ENCODE data around the gene P4HB.
"Not testable (repeated sequence)": the region's sequence is repeated elsewhere in the genome, so short reads cannot be mapped to it uniquely, and the experiment has no call there.

P4HB gene

DNA sequence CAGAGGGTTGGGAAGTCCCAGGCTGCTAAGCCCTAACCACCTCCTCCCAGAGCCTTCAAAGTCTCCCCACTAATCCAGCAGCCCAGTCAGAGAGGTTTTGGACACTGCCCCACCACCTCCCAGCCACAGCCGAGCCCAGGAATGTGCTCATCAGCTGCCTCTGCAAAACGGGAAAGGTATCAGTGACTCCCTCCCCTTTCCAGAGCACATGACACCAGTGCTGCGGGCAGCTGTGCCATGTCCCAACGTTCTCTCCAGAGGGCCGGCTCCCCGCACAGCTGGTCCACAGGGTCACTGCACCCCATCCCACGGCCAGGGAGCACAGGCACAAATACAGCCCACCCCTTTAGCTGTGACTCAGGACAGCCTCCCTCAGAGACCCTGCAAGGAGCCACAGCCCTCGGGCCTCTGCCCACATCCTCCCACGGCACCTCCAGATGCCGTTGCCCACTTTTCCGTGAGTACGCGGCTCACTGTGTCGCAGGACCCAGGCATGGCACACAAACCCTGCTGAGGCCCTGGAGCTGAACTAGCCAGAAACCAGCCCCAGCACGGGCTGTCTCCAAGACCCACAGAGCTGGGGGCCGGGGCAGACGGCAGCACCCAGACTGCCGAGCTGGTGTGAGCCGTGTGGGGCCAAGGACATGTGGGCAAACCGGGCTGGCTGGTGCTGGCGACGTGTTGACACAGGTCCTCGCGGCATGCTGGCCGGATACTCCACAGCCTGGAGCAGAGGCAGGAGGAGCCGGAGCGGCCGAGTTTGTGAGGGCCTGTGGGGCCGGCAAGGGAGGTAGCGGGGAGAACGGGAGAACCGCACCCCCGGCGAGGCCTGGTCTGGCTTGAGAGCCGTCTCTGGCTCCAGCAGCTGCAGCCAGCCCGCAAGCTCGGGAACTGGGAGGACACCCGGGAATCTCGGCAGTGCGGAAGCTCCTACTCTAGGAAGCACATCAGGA is 19.2 kb downstream of the P4HB start:
- Histone ChIP-seq H3K27me3 (no peaks in the 10 kb centered on the region), H3K4me3 (ENCODE audit: low read depth in 1 of 2, low read length in 1 of 2) (peak overlapping the region in 1 of 2 experiments; percentile 24), H3K36me3 (peaks cover 41% of the 10 kb centered on the region), H3K4me1 (ENCODE audit: control insufficient read depth in 1 of 2, insufficient read depth in 1 of 2, low read depth in 1 of 2, low read length in 1 of 2) (peaks cover 52 to 64% of the 10 kb centered on the region in 2 experiments), H3K9me3 (no peaks in the 10 kb centered on the region), H3K27ac (peak overlapping the region; percentile 47)
- TF ChIP-seq, protein P1, sequence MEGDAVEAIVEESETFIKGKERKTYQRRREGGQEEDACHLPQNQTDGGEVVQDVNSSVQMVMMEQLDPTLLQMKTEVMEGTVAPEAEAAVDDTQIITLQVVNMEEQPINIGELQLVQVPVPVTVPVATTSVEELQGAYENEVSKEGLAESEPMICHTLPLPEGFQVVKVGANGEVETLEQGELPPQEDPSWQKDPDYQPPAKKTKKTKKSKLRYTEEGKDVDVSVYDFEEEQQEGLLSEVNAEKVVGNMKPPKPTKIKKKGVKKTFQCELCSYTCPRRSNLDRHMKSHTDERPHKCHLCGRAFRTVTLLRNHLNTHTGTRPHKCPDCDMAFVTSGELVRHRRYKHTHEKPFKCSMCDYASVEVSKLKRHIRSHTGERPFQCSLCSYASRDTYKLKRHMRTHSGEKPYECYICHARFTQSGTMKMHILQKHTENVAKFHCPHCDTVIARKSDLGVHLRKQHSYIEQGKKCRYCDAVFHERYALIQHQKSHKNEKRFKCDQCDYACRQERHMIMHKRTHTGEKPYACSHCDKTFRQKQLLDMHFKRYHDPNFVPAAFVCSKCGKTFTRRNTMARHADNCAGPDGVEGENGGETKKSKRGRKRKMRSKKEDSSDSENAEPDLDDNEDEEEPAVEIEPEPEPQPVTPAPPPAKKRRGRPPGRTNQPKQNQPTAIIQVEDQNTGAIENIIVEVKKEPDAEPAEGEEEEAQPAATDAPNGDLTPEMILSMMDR (IDR thresholded peaks at IDR 0.05), result no peak

DNA sequence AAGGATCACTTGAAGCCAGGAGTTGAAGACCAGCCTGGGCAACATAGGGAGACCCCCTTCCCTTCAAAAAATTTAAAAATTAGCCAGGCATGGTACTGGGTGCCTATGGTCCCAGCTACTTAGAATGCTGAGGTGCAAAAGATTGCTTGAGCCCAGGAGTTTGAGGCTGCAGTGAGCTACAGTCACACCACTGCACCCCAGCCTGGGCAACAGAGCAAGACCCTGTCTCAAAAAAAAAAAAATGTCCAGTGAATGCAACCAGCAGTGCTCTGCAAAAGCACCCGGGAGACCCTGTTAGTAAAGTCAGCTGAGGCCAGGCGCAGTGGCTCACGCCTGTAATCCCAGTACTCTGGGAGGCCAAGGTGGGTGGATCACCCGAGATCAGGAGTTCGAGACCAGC is 20.3 kb downstream of the P4HB start:
- not testable (repeated sequence) for H3K27me3 ChIP-seq; H3K27ac ChIP-seq; H3K4me3 ChIP-seq (ENCODE audit: low read depth in 1 of 2, low read length in 1 of 2); H3K9me3 ChIP-seq
- Histone ChIP-seq H3K36me3 (peaks cover 30% of the 10 kb centered on the region), H3K4me1 (ENCODE audit: control insufficient read depth in 1 of 2, insufficient read depth in 1 of 2, low read depth in 1 of 2, low read length in 1 of 2) (peaks cover 57 to 68% of the 10 kb centered on the region in 2 experiments)

DNA sequence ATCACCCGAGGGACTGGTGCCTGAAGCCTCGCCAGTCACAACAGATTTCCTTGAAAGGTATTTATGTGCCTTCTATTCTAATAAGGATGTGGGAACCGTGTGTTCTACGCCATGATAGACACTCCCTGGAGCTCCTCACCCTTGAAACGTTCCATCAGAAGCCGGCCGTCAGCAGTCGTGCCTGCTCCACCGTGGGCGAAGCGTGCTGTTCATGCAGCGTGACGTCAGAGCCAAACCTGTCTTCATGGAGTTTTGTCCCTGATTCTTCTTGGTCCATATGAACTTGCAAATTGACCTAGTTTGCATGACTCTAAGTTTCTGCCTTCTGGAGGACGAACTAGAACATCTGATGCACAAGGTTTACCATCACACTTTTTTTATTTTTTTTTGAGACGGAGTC is 21.0 kb downstream of the P4HB start:
- peak overlapping the region; percentile 86 for H3K27ac ChIP-seq
- no peak overlapping the region for H3K4me3 ChIP-seq (ENCODE audit: low read depth in 1 of 2, low read length in 1 of 2)
- no peaks in the 10 kb centered on the region for H3K27me3 ChIP-seq
- TF ChIP-seq, protein P1 (IDR thresholded peaks at IDR 0.05), result no peak
- H3K4me1 ChIP-seq (ENCODE audit: control insufficient read depth in 1 of 2, insufficient read depth in 1 of 2, low read depth in 1 of 2, low read length in 1 of 2), result peaks cover 57 to 69% of the 10 kb centered on the region in 2 experiments
- H3K9me3 ChIP-seq, result no peaks in the 10 kb centered on the region
- H3K36me3 ChIP-seq, result peaks cover 23% of the 10 kb centered on the region

DNA sequence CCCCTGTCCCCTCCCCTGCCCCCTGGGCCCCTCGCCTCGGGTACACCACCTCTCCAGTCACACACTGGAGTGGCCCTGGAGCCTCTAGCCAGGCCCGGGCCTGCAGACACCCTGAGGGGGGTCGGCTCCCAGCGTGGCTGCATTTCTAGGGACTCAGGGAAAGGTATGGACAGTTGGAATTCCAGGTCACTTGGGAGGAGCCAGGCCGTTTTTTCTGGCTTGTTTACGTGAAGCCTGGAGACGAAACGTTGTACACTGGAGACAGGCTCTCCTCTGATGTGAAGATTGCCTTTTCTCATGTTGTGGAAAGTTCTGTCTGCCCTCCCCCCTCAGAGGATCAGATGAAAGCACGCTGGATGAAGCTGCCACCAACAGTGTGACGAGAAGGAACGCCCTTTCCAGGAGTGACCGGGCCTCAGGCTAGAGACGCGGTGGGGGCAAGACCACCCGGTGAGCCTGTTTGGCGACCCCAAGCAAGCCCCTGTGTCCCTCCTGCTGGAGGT is 21.5 kb downstream of the P4HB start:
- no peak overlapping the region for H3K4me3 ChIP-seq (ENCODE audit: low read depth in 1 of 2, low read length in 1 of 2)
- H3K27ac ChIP-seq, result peak overlapping the region; percentile 86
- H3K4me1 ChIP-seq (ENCODE audit: control insufficient read depth in 1 of 2, insufficient read depth in 1 of 2, low read depth in 1 of 2, low read length in 1 of 2), result peaks cover 60 to 68% of the 10 kb centered on the region in 2 experiments
- H3K36me3 ChIP-seq, result peaks cover 18% of the 10 kb centered on the region
- no peaks in the 10 kb centered on the region for H3K27me3 ChIP-seq
- no peaks in the 10 kb centered on the region for H3K9me3 ChIP-seq
- TF ChIP-seq, protein P1 (IDR thresholded peaks at IDR 0.05), result no peak

DNA sequence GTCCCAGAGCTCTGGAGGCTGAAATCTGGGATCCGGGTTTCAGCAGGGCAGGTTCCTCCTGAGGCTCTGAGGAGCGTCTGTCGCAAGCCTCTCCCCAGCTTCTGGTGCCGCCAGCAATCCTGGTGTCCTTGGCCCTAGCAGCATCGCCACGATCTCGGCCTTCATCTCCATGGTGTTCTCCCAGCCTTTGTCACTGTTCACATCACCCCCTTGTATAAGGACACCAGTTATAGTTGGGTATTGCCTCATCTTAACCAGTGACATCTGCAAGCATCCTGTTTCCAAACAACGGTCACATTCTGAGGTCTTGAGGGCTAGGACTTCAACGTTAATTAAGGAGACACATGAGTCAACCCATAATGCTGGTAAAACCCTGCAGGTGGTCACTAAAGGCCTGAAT is 22.7 kb downstream of the P4HB start:
- no peaks in the 10 kb centered on the region for H3K9me3 ChIP-seq
- TF ChIP-seq, protein P1 (IDR thresholded peaks at IDR 0.05), result no peak
- H3K36me3 ChIP-seq, result peaks cover 6% of the 10 kb centered on the region
- H3K4me3 ChIP-seq (ENCODE audit: low read depth in 1 of 2, low read length in 1 of 2), result peak overlapping the region; percentile 46 to 49
- no peaks in the 10 kb centered on the region for H3K27me3 ChIP-seq
- H3K27ac ChIP-seq, result peak overlapping the region; percentile 86
- peaks cover 65 to 72% of the 10 kb centered on the region in 2 experiments for H3K4me1 ChIP-seq (ENCODE audit: control insufficient read depth in 1 of 2, insufficient read depth in 1 of 2, low read depth in 1 of 2, low read length in 1 of 2)

DNA sequence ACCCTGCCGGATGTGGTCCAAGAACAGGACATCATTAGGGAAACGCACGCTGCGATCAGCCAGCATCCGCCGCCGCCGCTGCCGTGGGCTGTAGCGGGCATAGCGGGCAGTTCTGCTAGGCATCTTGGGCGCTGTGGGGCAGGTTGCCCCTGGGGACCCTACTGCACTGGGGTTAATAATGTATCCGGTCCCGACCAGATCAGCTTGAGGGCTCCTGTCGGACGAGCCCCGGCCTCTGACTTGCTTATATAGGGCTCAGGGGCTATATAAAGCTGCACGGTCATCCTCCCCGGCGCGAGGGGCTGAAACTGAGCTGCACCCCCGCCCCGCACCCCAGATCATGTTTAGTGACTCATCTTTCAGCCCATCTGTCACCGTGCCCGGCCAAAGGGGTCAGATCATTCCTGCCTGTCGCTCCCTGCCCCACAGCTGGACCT is 25.5 kb downstream of the P4HB start, which contains the start of gene PPP1R27:
Gene PPP1R27, minus strand, starts transcription at position 220 of the 437 bp plus-strand sequence. Its CDS starts 97 bp downstream, at position 123.
- Histone ChIP-seq H3K36me3 (no peaks in the 10 kb centered on the region), H3K27me3 (no peaks in the 10 kb centered on the region), H3K27ac (peak within 1 kb of the TSS; percentile 95), H3K4me1 (ENCODE audit: control insufficient read depth in 1 of 2, insufficient read depth in 1 of 2, low read depth in 1 of 2, low read length in 1 of 2) (peaks cover 61 to 64% of the 10 kb centered on the region in 2 experiments), H3K4me3 (ENCODE audit: low read depth in 1 of 2, low read length in 1 of 2) (peak within 1 kb of the TSS in 1 of 2 experiments; percentile 65), H3K9me3 (no peaks in the 10 kb centered on the region)
- TF ChIP-seq, protein P1 (IDR thresholded peaks at IDR 0.05), result no peak

All from neutrophil (primary cell).